ENCODE measurements around the gene ALG8.
"Not testable (repeated sequence)": the region's sequence is repeated elsewhere in the genome, so short reads cannot be mapped to it uniquely, and the experiment has no call there.

ALG8 gene

GRCh38 chr11:78099666-78100065 lies 39.8 kb downstream of the ALG8 start:
- DNase-seq: no peak

DNA sequence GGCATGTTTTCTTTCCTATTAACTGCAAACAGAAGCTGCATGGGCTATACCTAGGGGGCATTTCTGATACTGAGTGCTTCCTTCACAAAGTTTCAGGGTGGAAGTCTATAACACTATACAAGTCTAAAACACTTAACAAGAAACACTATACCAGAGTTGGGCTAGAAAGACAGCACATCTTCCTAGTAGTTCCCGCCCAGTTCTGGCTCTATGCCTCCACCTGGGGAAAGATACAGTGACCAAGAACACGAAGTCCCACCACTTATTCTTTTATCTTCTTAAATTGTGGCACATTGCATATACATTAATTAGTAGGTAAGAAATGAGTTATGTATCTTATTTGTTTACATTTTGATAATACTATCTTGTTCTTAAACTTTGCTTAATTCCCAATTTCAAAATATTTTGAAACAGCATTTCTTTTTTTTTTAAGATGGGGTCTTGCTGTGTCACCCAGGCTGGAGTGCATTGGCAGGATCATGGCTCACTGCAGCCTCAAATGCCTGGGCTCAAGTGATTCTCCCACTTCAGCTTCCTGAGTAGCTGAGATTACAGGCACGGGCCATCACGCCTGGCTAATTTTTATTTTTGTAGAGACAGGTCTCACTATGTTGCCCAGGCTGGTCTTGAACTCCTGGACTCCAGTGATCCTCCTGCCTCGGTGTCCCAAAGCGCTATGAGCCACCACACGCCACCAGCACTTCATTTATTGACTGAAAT lies 41.6 kb downstream of the ALG8 start:
- no peak for DNase-seq

- no peak for DNase-seq
Observed at GRCh38 chr11:78094250-78094649, 45.2 kb downstream of the ALG8 start.

- DNase-seq: not testable (repeated sequence)
Observed at GRCh38 chr11:78086521-78087074, 52.8 kb downstream of the ALG8 start.

DNA sequence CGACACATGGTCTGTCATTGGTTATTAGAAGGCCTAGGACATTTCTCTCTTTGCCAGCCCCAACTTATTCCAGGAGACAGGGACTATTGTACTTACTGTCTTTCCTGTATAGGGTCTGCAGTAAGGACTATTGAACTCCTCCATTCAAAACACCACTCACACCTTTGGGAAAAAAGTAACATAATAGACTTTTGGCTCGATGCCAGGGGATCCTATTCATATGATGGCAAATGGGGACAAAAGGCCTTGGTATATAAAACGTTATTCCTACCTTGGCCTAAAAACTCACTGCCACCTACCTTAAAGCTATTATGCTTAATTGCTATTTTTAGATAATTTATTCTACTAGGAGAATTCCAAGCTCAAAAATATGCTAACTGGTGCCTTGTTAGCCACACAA lies 53.5 kb downstream of the ALG8 start:
- no peak for DNase-seq

- DNase-seq: not testable (repeated sequence)
Observed at GRCh38 chr11:78084506-78084905, 54.9 kb downstream of the ALG8 start.

GRCh38 chr11:78083021-78083420 lies 56.4 kb downstream of the ALG8 start:
- DNase-seq: no peak

DNA sequence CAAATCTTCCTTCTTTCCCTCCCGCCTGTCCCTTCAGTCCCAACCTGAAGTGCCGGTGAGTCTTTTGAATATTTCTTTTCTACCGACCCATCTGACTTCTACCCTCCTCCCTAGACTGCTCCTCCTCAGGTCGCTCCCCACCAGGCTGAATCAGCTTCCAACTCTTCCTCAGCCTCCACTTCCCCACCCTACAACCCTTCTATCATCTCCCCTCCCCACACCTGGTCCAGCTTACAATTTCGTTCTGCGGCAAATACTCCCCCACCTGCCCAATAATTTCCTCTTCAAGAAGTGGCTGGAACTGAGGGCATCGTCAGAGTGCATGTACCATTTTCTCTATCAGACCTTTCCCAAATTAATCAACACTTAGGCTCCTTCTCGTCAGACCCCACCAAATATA lies 57.3 kb downstream of the ALG8 start:
- DNase-seq: no peak

GRCh38 chr11:78081583-78081982 lies 57.8 kb downstream of the ALG8 start:
- no peak for DNase-seq

DNA sequence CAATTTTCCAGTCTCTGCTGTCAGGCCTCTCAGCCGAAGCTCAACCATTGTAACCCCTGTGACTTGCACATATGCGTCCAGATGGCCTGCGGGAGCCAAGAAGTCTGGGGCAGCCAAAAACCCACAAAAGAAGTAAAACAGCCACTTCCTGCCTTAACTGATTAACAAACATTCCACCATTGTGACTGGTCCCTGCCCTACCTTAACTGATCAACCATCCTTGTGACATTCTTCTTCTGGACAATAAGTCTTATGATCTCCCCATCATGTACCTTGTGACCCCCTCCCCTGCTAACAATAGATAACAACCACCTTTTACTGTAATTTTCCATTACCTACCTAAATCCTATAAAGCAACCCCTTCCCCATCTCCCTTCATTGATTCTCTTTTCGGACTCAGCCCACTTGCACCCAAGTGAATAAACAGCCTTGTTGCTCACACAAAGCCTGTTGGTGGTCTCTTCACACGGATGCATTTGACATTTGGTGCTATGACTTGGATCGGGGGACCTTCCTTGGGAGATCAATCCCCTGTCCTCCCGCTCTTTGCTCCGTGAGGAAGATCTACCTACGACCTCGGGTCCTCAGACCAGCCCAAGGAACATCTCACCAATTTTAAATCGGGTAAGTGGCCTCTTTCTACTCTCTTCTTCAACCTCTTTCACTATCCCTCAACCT lies 58.5 kb downstream of the ALG8 start:
- no peak for DNase-seq

DNA sequence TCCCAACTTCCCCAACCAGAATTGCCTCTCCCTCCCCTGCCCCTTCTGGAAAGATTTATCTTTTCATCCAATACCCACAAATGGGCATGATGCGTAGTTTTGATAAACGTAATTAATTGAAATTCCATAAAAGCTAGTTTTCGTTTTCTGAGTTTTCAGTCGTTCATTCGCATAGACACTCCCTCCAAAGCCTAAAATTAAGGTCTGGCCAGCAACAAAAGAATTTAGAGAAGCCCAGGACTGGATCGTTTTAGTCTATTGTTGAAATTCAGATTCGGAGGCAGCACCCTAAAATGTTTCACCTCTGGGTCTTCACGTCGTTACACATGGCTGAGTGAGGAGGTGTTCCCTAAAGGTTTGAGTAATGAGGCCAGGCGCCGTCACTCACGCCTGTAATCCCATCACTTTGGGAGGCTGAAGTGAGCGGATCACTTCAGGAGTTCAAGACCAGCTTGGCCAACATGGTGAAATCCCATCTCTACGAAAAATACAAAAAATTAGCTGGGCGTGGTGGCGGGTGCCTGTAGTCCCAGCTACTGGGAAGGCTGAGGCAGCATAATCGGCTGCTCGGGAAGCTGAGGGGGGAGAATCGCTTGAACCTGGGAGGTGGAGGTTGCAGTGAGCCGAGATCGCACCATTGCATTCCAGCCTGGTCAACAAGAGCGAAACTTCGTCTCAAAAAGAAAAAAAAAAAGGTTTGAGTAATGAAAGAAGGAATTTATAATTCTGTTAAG lies 59.2 kb downstream of the ALG8 start:
- no peak for DNase-seq

DNA sequence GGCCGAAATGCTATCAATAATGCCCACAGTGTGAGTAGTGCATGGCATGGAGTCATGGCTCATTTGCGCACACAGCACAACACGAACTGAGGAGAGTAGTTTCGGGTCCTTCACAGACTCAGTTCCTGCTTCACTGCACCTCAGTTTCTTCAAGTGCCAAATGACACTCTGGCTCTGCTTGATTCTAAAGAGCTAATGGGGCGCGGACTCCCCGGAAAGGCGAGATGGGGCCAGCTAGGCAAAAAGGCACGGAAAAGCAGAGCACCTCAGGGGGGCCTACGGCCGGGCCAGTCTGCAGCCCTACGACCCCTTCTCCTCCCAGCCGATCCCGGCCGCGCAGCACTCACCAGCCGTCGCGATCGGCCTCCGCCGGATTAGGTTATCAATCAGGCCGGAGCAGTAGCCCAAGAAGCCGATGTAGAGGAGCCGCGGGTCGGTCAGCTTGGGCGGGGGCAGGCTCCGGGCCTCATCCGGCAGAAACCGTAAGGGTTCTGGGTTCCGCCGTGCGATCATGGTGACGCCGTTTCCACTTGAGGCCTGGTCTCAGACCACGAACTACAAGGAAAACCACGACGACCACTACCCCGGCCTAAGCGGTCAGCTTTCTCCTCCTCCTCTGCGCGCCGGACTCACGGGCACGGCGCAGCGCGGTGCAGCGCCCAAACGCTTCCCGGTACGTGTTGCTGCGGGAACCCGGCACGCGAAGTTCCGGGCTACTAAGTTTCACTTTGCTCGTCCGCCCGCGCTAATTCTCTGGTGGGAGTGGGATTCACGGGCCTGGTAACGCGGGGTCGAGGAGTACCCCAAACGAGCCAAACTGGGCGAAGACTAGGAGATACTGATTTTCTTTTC lies 60.0 kb downstream of the ALG8 start, which contains the start of gene NDUFC2:
Gene NDUFC2 (minus strand): TSS at position 631 of the 852 bp plus-strand sequence. CDS start 118 bp downstream, at position 513.
- no peak for DNase-seq

- DNase-seq: no peak
Observed at GRCh38 chr11:78078218-78079167, 60.9 kb downstream of the ALG8 start.

DNA sequence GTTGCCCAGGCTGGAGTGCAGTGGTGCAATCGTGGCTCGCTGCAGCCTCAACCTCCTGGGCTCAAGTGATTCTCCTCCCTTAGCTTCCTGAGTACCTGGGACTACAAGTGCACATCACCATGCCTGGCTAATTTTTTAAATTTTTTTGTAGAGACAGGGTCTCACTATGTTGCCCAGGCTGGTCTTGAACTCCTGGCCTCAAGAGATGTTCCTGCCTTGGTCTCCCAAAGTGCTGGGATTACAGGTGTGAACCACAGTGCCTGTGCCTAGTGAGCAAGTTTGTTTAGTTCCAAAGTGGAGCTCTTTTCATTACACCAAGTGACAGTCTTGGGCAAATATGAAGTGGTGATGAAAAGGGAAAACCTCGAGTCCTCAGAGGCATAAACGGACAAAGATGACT lies 61.8 kb downstream of the ALG8 start:
- not testable (repeated sequence) for DNase-seq

DNA sequence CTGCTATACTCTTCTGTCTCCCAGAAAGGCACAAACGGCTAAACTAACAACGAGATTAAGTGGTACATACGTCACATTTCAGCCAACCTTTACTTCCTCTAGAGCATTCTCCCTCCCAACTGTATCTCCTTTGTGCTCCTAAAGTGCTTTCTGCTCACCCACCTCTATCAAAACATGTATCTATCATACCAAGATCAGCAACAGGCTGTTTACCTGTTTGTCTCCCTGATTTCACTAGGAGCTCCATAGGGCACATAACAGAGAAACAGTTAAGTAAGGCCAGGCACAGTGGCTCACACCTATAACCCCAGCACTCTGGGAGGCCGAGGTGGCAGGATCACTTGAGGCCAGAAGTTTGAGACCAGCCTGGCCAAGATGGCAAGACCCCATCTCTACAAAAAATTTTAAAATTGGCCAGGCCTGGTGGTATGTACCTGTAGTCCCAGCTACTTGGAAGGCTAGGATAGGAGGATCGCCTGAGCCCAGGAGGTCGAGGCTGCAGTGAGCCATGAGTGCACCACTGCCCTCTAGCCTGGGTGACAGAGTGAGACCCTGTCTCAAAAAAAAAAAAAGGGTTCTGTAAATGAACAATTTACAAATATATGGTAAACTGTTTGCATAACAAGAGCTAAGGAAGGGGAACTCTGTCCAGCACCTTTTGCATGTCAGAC lies 62.6 kb downstream of the ALG8 start:
- no peak for DNase-seq

DNA sequence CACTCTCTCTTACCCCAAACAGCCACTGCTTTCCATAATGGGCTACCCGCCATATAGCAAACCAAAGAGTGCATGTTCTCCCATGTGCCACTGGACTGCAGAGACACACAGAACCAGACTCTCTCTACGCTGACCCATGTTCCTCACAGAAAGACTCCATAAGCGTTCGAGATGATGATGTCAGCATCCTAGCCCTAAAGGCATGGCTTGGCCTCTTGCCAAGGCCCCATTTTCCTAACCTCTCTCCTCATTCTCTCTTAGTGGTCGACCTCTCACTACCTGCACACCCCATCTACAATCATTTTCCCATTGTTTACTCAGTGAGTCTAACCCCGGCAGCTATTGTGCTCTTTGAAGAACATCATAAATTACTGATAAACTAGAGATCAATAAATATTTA lies 64.7 kb downstream of the ALG8 start:
- no peak for DNase-seq

DNA sequence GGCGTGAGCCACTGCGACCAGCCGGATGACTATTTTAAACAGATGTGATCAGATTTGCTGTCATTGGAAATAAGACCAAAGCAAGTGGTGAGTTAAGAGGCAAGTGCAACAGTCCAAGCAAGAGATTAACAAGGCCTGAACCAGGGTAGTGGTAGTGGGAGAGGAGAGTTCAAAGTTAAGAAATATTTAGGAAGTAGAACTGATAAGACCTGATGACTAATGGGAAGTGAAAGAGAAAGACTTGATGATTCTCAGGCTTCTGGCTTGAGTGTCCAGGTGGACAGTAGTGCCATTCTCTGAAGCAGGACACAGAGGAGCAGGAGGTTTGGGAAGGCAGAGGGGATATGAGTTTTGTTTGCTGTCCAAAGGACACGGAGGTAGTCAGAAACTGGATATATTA lies 67.0 kb downstream of the ALG8 start:
- DNase-seq: no peak

GRCh38 chr11:78071717-78072116 lies 67.7 kb downstream of the ALG8 start:
- DNase-seq: no peak

DNA sequence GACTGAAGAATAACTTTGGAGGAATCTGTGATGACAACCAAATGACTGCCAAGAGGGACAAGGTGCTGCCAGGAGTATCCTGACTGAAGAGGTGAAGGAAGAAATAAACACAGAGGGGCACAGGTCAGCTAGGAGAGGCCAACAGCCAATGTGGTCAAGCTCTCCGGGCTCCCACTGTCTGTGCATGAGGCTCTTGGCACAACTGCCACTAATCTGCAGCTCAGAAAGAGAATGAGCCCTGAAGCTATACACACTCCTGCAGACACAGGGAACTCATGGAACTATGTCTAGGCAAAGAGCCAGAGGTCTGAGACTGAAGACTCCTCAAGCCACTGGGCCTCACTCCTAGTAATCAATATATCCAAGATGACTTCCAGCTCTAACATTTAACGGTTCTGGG lies 68.8 kb downstream of the ALG8 start:
- DNase-seq: no peak

GRCh38 chr11:78069465-78069864 lies 70.0 kb downstream of the ALG8 start:
- DNase-seq: no peak

- DNase-seq: no peak
Observed at GRCh38 chr11:78067704-78068103, 71.7 kb downstream of the ALG8 start.
